A549 (cell line): ENCODE measurements around the gene NKAIN4. TPM values are rescaled to one million over a fixed set of nuclear protein-coding genes. Genes with fewer than 3 reads are reported as not detected.

Experiments
- ATAC-seq, 2 experiments: fragments of 200-7000 bp in 1 of 2; fragments of >200 bp in 1 of 2; cut with Nextera tagmentation in 1 of 2; cut with Tn5 transposase in 1 of 2; 3 replicates each; pipeline versions ENCODE4 v1.8.0 to v1.9.1; 2018 to 2020; ENCODE audit warnings: mild to moderate bottlenecking in 1 of 2, moderate library complexity in 1 of 2
- CTCF ChIA-PET: fragments of 300-600 bp; sonication (Branson Sonifier 250); formaldehyde crosslinking; extraction: SDS; loops from one replicate; lab custom pipeline; 2021; ENCODE audit warnings: antibody characterized with exemption, inconsistent platforms; lab: Yijun Ruan, JAX
- POLR2A ChIA-PET: fragments of 350-600 bp; formaldehyde crosslinking; extraction: SDS; loops from one replicate; lab custom pipeline; 2021; ENCODE audit warnings: antibody characterized with exemption, inconsistent platforms; lab: Yijun Ruan, JAX
- DNase-seq, 2 experiments: peaks; one replicate each; pipeline versions ENCODE4 v3.0.0 to v3.0.0-alpha.2; 2011 to 2016; ENCODE audit warnings: low read depth in 1 of 2, low spot score in 1 of 2
- FAIRE-seq: peaks from 2 replicates; lab custom pipeline; 2011; peaks lifted over from hg19 to GRCh38; lab: Jason Lieb, UNC
- H3K27ac ChIP-seq, 2 experiments: fragments of >200 bp; sonication (Bioruptor Twin); formaldehyde crosslinking; 3 replicates each; pipeline ENCODE4 v1.5.1; 2016 to 2017
- H3K4me1 ChIP-seq: fragments of >200 bp; sonication (Bioruptor Twin); formaldehyde crosslinking; 3 replicates; pipeline ENCODE4 v1.6.1; 2016
- H3K4me2 ChIP-seq: fragments of >200 bp; sonication (Bioruptor Twin); formaldehyde crosslinking; 3 replicates; pipeline ENCODE4 v1.6.1; 2016
- H3K4me3 ChIP-seq: fragments of >200 bp; sonication (Bioruptor Twin); formaldehyde crosslinking; 3 replicates; pipeline ENCODE4 v1.5.1; 2016
- H3K9me3 ChIP-seq: fragments of >200 bp; sonication (Bioruptor Twin); formaldehyde crosslinking; 3 replicates; pipeline ENCODE4 v1.6.1; 2016
- BCL3 ChIP-seq: fragments of >200 bp; sonication (Bioruptor Twin); formaldehyde crosslinking; IDR thresholded peaks from 3 replicates; pipeline ENCODE4 v1.6.1; 2016
- BHLHE40 ChIP-seq: IDR thresholded peaks from 2 replicates; pipeline ENCODE4 v1.6.1; 2012; ENCODE audit warnings: low read depth, low read length, inconsistent platforms
- CBX8 ChIP-seq: fragments of 200-600 bp; sonication (generic); IDR thresholded peaks from 2 replicates; pipeline ENCODE4 v1.6.1; 2016
- CEBPB ChIP-seq, 2 experiments: fragments of >200 bp in 1 of 2; sonication (Bioruptor Twin) in 1 of 2; formaldehyde crosslinking in 1 of 2; IDR thresholded peaks; 2 replicates each; pipeline ENCODE4 v1.6.1; 2012 to 2016
- CHD2 ChIP-seq: fragments of 150-350 bp; IDR thresholded peaks from 2 replicates; pipeline ENCODE4 v1.6.1; 2014; ENCODE audit warnings: low read length; ENCODE audit not compliant: partially characterized antibody
- E2F6 ChIP-seq: IDR thresholded peaks from 2 replicates; pipeline ENCODE4 v1.6.1; 2012; ENCODE audit warnings: low read depth, borderline replicate concordance
- EHF ChIP-seq: fragments of 250-450 bp; sonication (Bioruptor Pico); IDR thresholded peaks from 2 replicates; pipeline ENCODE4 v1.5.0; 2020; ENCODE audit warnings: mild to moderate bottlenecking
- EHMT2 ChIP-seq: fragments of 200-600 bp; sonication (generic); IDR thresholded peaks from 2 replicates; pipeline ENCODE4 v1.6.1; 2016; ENCODE audit warnings: antibody characterized with exemption, low read depth, mild to moderate bottlenecking, moderate library complexity
- FOSB ChIP-seq: fragments of 250-450 bp; sonication (Bioruptor Pico); IDR thresholded peaks from 2 replicates; pipeline ENCODE4 v1.5.0; 2020; ENCODE audit warnings: mild to moderate bottlenecking, moderate library complexity
- HMGXB4 ChIP-seq: fragments of 250-450 bp; sonication (Bioruptor Pico); IDR thresholded peaks from 2 replicates; pipeline ENCODE4 v1.5.0; 2021; ENCODE audit warnings: mild to moderate bottlenecking, moderate library complexity, borderline replicate concordance
- HOXB13 ChIP-seq: fragments of 250-450 bp; sonication (Bioruptor Pico); IDR thresholded peaks from 2 replicates; pipeline ENCODE4 v1.5.0; 2020; ENCODE audit warnings: low read depth, mild to moderate bottlenecking, moderate library complexity
- HOXB5 ChIP-seq: fragments of 250-450 bp; sonication (Bioruptor Pico); IDR thresholded peaks from 2 replicates; pipeline ENCODE4 v1.5.0; 2020; ENCODE audit warnings: mild to moderate bottlenecking, moderate library complexity
- JUN ChIP-seq, 2 experiments: fragments of >200 bp; sonication (Bioruptor Twin); formaldehyde crosslinking; IDR thresholded peaks; 2 replicates in 1 of 2; 3 replicates in 1 of 2; pipeline ENCODE4 v1.6.1; 2016 to 2017
- KDM1A ChIP-seq: fragments of 200-600 bp; sonication (generic); IDR thresholded peaks from 2 replicates; pipeline ENCODE4 v1.6.1; 2016; ENCODE audit warnings: low read depth, mild to moderate bottlenecking
- KDM5A ChIP-seq: fragments of 200-600 bp; sonication (generic); IDR thresholded peaks from 2 replicates; pipeline ENCODE4 v1.6.1; 2016; ENCODE audit warnings: antibody characterized with exemption, mild to moderate bottlenecking
- MAZ ChIP-seq: fragments of 150-350 bp; IDR thresholded peaks from 2 replicates; pipeline ENCODE4 v1.6.1; 2014; ENCODE audit warnings: antibody characterized with exemption, low read depth, low read length, borderline replicate concordance
- NFE2L2 ChIP-seq: fragments of 150-350 bp; conservative IDR thresholded peaks from 2 replicates; pipeline ENCODE4 v1.6.1; 2014; ENCODE audit warnings: low read length
- NR3C1 ChIP-seq: fragments of >200 bp; sonication (Bioruptor Twin); formaldehyde crosslinking; IDR thresholded peaks from 3 replicates; pipeline ENCODE4 v1.6.1; 2017
- PBX3 ChIP-seq: IDR thresholded peaks from 2 replicates; pipeline ENCODE4 v1.6.1; 2012
- POLR2AphosphoS2 ChIP-seq: conservative IDR thresholded peaks from 2 replicates; pipeline ENCODE4 v1.6.1; 2012; ENCODE audit warnings: low read length, improper control_type of control experiment, inconsistent platforms
- RCOR1 ChIP-seq: fragments of 150-350 bp; IDR thresholded peaks from 2 replicates; pipeline ENCODE4 v1.6.1; 2014; ENCODE audit warnings: antibody characterized with exemption, low read length, low read depth
- RFX5 ChIP-seq: fragments of 450-650 bp; IDR thresholded peaks from 2 replicates; pipeline ENCODE4 v1.7.1; 2014; ENCODE audit warnings: antibody characterized with exemption, mild to moderate bottlenecking, moderate library complexity
- RNF2 ChIP-seq: fragments of 200-600 bp; sonication (generic); IDR thresholded peaks from 2 replicates; pipeline ENCODE4 v1.6.1; 2016; ENCODE audit warnings: low read depth, mild to moderate bottlenecking, antibody characterized with exemption, moderate library complexity, borderline replicate concordance
- TP53 ChIP-seq: fragments of 250-450 bp; sonication (Bioruptor Pico); IDR thresholded peaks from 2 replicates; pipeline ENCODE4 v1.5.0; 2021; ENCODE audit warnings: mild to moderate bottlenecking, moderate library complexity
- ZC3H11A ChIP-seq: fragments of 450-650 bp; IDR thresholded peaks from 2 replicates; pipeline ENCODE4 v1.6.1; 2014; ENCODE audit warnings: antibody characterized with exemption, mild to moderate bottlenecking
- ZSCAN20 ChIP-seq: fragments of 250-450 bp; sonication (Bioruptor Pico); IDR thresholded peaks from 2 replicates; pipeline ENCODE4 v1.8.0; 2022; ENCODE audit warnings: mild to moderate bottlenecking, moderate library complexity
- WGBS: methylation state at CpG from one replicate; pipeline ENCODE4 v1.1.6; 2017; ENCODE audit errors: missing lambda C conversion rate; 5-methylcytosine and 5-hydroxymethylcytosine counted together
- polyA minus RNA-seq: library from RNA; depleted of rRNA, polyadenylated mRNA; stranded (reverse); fragments of >200 nt; gene quantifications from 2 replicates; pipeline ENCODE4 v1.2.3, GENCODE V29; 2011; rRNA and poly(A)+ RNA removed
- polyA plus RNA-seq, 4 experiments: library from polyadenylated mRNA; depleted of rRNA in 3 of 4; stranded (reverse); fragments of >200 nt; fragmentation: RNase III in 1 of 4; extraction: RNeasy Plus Mini Kit Qiagen cat#74134 plus additional on column Dnase treatment in 1 of 4; gene quantifications; 2 replicates in 3 of 4; 3 replicates in 1 of 4; pipeline ENCODE4 v1.2.3, GENCODE V29; 2011 to 2017

NKAIN4 gene
- 5.8 and 6.4 TPM in 2 replicates for polyA plus RNA-seq (2011; rRNA removed)
- 3.4 and 5.3 TPM in 2 replicates for polyA plus RNA-seq (2012; cell fraction: cytosol; rRNA removed)
- polyA plus RNA-seq (2012; cell fraction: nucleus; rRNA removed), result 9.6 and 12.0 TPM in 2 replicates
- polyA plus RNA-seq (2017; fragmentation: RNase III; extraction: RNeasy Plus Mini Kit Qiagen cat#74134 plus additional on column Dnase treatment), result 6.3 to 9.7 TPM (median 8.4 TPM) in 3 replicates
- polyA minus RNA-seq, result 4.5 and 6.3 TPM in 2 replicates

GRCh38 chr20:63254232-63254605, at the start of gene NKAIN4:
NKAIN4 (minus strand) TSS chr20:63254463; CDS start chr20:63254450, 13 bp downstream.
- Histone ChIP-seq H3K9me3 (no peaks in the 10 kb centered on the region), H3K4me3 (peak within 1 kb of the TSS; percentile 50), H3K4me2 (peak within 1 kb of the TSS; percentile 90), H3K27ac (peak within 1 kb of the TSS; percentile 67 to 94), H3K4me1 (peaks cover 48% of the 10 kb centered on the region)
- no peak for DNase-seq
- FAIRE-seq, result no peak
- CTCF ChIA-PET, result interaction anchor here (0.8 to 6.9 kb wide), 6 partner anchors 17 to 70 kb away, joined by 3 to 154 read pairs (median 7); partner anchors contain the start of gene BIRC7
- no CpG with 5 or more reads among the region's 46 CpGs for WGBS
- ATAC-seq, result no peak
- TF ChIP-seq PBX3, result no peak
- no peak for TF ChIP-seq BHLHE40
- no peak for TF ChIP-seq RNF2
- TF ChIP-seq RFX5, result no peak
- no peak for TF ChIP-seq EHMT2
- no peak for TF ChIP-seq NR3C1
- no peak for TF ChIP-seq CHD2
- no peak for TF ChIP-seq RCOR1
- no peak for TF ChIP-seq E2F6
- TF ChIP-seq FOSB, result no peak
- no peak for TF ChIP-seq ZC3H11A
- no peak for TF ChIP-seq NFE2L2
- TF ChIP-seq ZSCAN20, result no peak
- TF ChIP-seq KDM5A, result no peak
- TF ChIP-seq HOXB5 (CRISPR knock-in tag), result no peak
- TF ChIP-seq BCL3, result no peak
- no peak for TF ChIP-seq CBX8
- no peak for TF ChIP-seq POLR2AphosphoS2
- POLR2A ChIA-PET, result no interaction called here

- no peak overlapping the region for H3K27ac ChIP-seq
- WGBS, result 23% methylated on average over 5 of the region's 5 CpGs
- ChIA-PET POLR2A (no interaction called here), CTCF (interaction anchor here (1.4 to 1.5 kb wide), 2 partner anchors 12 to 16 kb away, joined by 4 to 6 read pairs; no protein-coding TSS in a partner anchor)
- H3K9me3 ChIP-seq, result peaks cover 14% of the 10 kb centered on the region; the same call in 2 of the 3 replicates
- H3K4me3 ChIP-seq, result no peak overlapping the region
- FAIRE-seq (no peak), DNase-seq (no peak), ATAC-seq (no peak)
- TF ChIP-seq CBX8 (no peak), JUN (IDR thresholded peaks at IDR 0.05) (no peak), PBX3 (no peak), CEBPB (IDR thresholded peaks at IDR 0.05) (no peak)
- no peaks in the 10 kb centered on the region for H3K4me1 ChIP-seq
- H3K4me2 ChIP-seq, result no peak overlapping the region
Measured at GRCh38 chr20:63303095-63303666, 48.9 kb upstream of the NKAIN4 start.

- no peak for FAIRE-seq
- no peak for ATAC-seq
- Histone ChIP-seq H3K4me1 (no peaks in the 10 kb centered on the region), H3K4me3 (no peak overlapping the region), H3K4me2 (no peak overlapping the region), H3K9me3 (peaks cover 14% of the 10 kb centered on the region; the same call in 2 of the 3 replicates), H3K27ac (no peak overlapping the region)
- no peak for TF ChIP-seq EHF (CRISPR knock-in tag)
- no peak for TF ChIP-seq KDM1A
- no peak for TF ChIP-seq TP53 (CRISPR knock-in tag)
- TF ChIP-seq HMGXB4 (CRISPR knock-in tag), result no peak
- no peak for TF ChIP-seq HOXB13 (CRISPR knock-in tag)
- no peak for TF ChIP-seq RNF2
- no peak for TF ChIP-seq PBX3
- TF ChIP-seq ZC3H11A, result no peak
- no peak for TF ChIP-seq MAZ
- WGBS, result 89% methylated on average over 1 of the region's 1 CpG
- ChIA-PET CTCF (interaction anchor here (0.7 to 7.7 kb wide), 3 partner anchors 8 to 36 kb away, joined by 3 to 55 read pairs (median 6); no protein-coding TSS in a partner anchor), POLR2A (no interaction called here)
- no peak for DNase-seq
Measured at GRCh38 chr20:63301671-63302070, 47.4 kb upstream of the NKAIN4 start.
